ENCODE data around the gene AP1M1.
"Not testable (repeated sequence)": the region's sequence is repeated elsewhere in the genome, so short reads cannot be mapped to it uniquely, and the experiment has no call there.

AP1M1 gene

GRCh38 chr19:16265205-16265604 is 67.5 kb downstream of the AP1M1 start:
- no peak for DNase-seq

GRCh38 chr19:16265890-16266585 is 68.3 kb downstream of the AP1M1 start:
- DNase-seq = no peak

- DNase-seq = no peak
Observed at GRCh38 chr19:16266586-16266942, 68.9 kb downstream of the AP1M1 start.

- no peak for DNase-seq
Observed at GRCh38 chr19:16268676-16269319, 71.1 kb downstream of the AP1M1 start.

- no peak for DNase-seq
Observed at GRCh38 chr19:16272945-16273344, 75.2 kb downstream of the AP1M1 start.

GRCh38 chr19:16274447-16274846 is 76.7 kb downstream of the AP1M1 start:
- no peak for DNase-seq

GRCh38 chr19:16280306-16280705 is 82.6 kb downstream of the AP1M1 start:
- no peak for DNase-seq

- no peak for DNase-seq
Observed at GRCh38 chr19:16281743-16282142, 84.0 kb downstream of the AP1M1 start.

GRCh38 chr19:16283210-16284061 is 85.7 kb downstream of the AP1M1 start:
- no peak for DNase-seq

GRCh38 chr19:16284505-16284904 is 86.8 kb downstream of the AP1M1 start:
- no peak for DNase-seq

GRCh38 chr19:16285079-16285478 is 87.4 kb downstream of the AP1M1 start:
- DNase-seq = not testable (repeated sequence)

GRCh38 chr19:16285769-16286498 is 88.2 kb downstream of the AP1M1 start:
- DNase-seq = no peak

GRCh38 chr19:16288544-16288943 is 90.8 kb downstream of the AP1M1 start:
- DNase-seq = no peak

GRCh38 chr19:16289594-16289993 is 91.9 kb downstream of the AP1M1 start:
- no peak for DNase-seq

GRCh38 chr19:16290692-16291091 is 93.0 kb downstream of the AP1M1 start:
- DNase-seq = no peak

GRCh38 chr19:16293118-16294091 is 95.7 kb downstream of the AP1M1 start:
- no peak for DNase-seq

GRCh38 chr19:16295057-16295456 is 97.3 kb downstream of the AP1M1 start:
- no peak for DNase-seq

Measured in NK-92 treated with Interleukin-12 subunit alpha and Interleukin-12 subunit beta, amount 100 ng/mL, for 24 hours (cell line).